OCI-LY1 (cell line): ENCODE results near the gene LPIN1.

ENCODE experiments used
- EZH2 ChIP-seq: fragments of 200-600 bp; sonication (generic), shearing (Covaris generic); IDR thresholded peaks from 2 replicates; pipeline ENCODE4 v1.8.0; 2017; ENCODE audit warnings: borderline replicate concordance, mixed run types, mild to moderate bottlenecking, antibody characterized with exemption, low read length, moderate library complexity, mixed read lengths
- TF ChIP-seq, protein P1 (sequence below): fragments of 200-600 bp; sonication (generic), shearing (Covaris generic); IDR thresholded peaks from 2 replicates; pipeline ENCODE4 v1.5.1; 2017; ENCODE audit warnings: mild to moderate bottlenecking, antibody characterized with exemption, low read length, moderate library complexity, mixed read lengths

DNA sequence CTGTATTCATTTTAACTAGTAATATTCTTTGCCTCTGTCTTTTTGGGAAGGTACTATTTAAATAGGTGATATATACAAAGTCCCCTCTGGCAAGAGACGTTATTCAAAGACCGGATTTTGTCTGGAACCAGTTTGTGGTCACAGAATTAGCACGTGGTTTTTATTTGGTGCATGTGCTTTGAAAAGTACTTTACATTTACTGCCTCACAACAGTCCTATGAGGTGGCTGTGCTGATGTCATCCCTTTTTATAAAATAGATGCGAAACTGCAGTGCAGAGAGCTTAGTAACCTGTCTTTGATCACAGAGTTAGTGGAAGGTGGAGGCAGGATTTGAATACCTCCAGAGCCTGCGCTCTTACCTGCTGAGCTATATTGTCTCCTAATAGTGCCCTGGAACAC is 4.0 kb downstream of the LPIN1 start:
- TF ChIP-seq, protein P1, sequence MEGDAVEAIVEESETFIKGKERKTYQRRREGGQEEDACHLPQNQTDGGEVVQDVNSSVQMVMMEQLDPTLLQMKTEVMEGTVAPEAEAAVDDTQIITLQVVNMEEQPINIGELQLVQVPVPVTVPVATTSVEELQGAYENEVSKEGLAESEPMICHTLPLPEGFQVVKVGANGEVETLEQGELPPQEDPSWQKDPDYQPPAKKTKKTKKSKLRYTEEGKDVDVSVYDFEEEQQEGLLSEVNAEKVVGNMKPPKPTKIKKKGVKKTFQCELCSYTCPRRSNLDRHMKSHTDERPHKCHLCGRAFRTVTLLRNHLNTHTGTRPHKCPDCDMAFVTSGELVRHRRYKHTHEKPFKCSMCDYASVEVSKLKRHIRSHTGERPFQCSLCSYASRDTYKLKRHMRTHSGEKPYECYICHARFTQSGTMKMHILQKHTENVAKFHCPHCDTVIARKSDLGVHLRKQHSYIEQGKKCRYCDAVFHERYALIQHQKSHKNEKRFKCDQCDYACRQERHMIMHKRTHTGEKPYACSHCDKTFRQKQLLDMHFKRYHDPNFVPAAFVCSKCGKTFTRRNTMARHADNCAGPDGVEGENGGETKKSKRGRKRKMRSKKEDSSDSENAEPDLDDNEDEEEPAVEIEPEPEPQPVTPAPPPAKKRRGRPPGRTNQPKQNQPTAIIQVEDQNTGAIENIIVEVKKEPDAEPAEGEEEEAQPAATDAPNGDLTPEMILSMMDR, result no peak
- no peak for TF ChIP-seq EZH2
